Stimulated activated CD4-positive, alpha-beta T cell treated with anti-CD3 and anti-CD28 coated beads, Interleukin-12 subunit alpha, Interleukin-12 subunit beta, amount 100 ng/mL, for 48 hours (primary cell): ENCODE data around the gene MORN5.

ENCODE experiments used
- DNase-seq, 3 donors: peaks; one replicate each; pipeline ENCODE4 v3.0.0-alpha.2; 2020; ENCODE audit warnings: low read depth in 2 of 3, low spot score in 1 of 3

Gene MORN5

DNA sequence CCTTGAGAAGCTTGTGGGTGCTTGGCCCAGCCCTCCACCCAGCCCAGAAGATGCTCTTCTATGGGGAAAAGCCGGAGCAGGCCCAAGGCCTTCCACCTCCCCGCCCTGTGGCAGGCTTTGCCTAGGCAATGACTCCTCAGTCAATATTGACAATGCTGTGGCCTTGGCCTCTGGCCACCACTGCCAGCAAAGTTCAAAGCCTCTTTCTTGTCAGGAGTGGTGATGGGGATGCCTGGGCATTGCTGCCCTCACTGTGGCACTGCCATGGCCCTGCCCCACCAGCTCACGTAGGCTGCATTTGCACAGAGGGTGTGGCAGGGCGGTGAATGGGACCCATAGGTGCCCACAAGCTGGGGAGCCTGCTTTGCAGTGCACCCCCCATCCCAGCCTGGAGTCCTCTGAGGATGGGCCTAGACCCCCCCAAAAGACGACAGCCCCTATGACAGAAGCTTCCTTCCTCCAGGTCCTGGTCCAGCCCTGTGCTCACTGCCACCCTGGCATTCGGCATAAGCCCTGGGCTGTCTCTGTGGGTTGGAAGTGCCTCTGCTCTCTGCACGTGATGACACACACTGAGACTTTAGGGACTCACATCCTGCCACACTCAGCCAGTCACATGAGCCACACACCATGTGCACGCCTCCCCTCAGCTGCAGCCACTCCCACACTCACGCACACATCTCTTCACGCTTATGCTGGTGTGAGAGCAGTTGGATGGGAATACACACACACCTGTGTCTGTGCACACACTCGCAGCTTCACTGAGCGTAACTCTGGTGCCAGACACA lies 31.1 kb downstream of the MORN5 start:
- DNase-seq, result no peak

DNA sequence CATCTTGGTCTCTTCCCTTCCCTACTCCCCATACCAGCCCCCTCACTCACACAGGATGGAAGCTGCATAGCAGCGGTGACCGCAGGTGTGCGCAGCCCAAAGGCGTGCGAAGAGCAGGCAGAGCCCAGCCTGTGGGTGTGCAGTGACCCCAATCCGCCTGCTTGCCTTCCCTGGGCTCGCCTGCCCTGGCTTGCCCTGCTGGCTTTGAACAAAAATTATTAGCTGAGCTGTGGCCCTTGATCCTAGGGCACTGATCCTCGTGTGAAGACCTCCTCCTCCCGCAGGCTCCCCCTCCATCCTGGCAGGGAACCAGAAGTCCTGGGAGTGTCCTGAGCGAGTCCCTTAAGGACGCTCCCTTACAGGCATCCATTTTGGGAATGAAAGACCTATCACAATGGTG lies 31.9 kb downstream of the MORN5 start:
- DNase-seq, result no peak

DNA sequence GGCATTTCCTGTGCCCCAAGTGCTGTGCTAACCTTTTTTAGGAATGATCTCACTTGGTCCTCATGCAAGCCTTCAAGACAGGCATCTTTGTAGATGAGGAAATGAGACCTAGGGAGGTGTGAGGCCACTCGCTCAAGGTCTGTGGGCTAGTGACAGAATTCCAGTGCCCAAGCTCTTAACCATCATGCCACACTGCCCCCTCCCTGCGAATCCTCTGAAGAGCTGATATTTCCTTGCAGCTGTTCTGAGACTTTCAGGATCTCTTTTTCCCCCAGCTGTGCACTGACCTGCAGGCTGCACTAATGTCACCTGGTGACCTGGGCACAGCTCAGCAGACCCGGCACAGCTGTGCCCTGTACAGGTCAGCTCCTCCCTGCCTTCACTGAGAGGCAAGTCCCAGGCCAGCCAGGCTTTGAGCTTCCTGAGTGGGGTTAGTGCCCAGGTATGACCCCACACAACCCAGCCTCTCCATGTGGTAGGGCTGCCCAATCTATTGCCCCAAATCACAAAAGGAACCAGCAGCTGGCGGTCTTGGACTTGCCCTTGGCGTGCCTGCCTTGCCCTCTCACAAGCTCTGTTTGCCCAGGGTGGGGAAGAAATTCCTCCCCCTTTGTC lies 32.7 kb downstream of the MORN5 start:
- DNase-seq, result no peak

- DNase-seq, result no peak
These were observed 33.3 kb downstream of the MORN5 start for GRCh38 chr9:122192914-122193525.

GRCh38 chr9:122193651-122194050 lies 33.9 kb downstream of the MORN5 start:
- no peak for DNase-seq

DNA sequence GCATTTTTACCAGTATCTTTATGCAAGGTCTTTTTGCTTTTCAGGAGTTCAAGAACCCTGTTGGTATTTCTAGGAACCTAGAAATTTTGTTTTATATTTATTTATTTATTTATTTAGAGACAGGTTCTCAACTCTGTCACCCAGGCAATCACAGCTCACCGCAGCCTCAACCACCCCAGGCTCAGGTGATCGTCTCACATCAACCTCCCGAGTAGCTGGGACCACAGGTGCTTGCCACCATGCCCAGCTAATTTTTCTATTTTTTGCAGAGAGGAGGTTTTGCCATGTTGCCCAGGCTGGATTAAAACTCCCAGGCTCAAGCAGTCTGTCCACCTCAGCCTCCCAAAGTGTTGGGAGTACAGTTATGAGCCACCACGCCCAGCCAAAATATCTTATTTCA lies 36.2 kb downstream of the MORN5 start:
- no peak for DNase-seq

GRCh38 chr9:122197426-122197825 lies 37.7 kb downstream of the MORN5 start:
- no peak for DNase-seq

GRCh38 chr9:122197882-122198281 lies 38.2 kb downstream of the MORN5 start:
- no peak for DNase-seq

GRCh38 chr9:122200960-122201595 lies 41.4 kb downstream of the MORN5 start:
- no peak for DNase-seq

DNA sequence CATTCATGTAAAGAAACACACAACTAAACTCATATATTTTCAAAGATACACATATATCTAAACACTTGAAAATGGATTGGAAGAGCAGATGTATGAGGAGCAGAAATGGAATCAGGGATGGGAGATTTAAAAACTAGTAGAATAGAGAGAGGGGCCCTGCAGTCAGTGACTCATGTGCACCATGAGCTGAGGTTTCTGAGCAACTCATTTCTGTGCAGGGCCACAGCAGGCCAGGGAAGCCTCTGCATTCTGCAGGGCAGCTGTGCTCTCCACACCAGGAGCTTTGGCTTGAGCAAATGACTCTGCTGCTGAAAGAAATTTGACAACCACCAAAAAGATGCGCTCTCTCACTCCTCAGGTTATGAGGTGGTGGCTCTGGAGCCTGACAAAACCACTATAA lies 41.9 kb downstream of the MORN5 start:
- DNase-seq, result no peak

DNA sequence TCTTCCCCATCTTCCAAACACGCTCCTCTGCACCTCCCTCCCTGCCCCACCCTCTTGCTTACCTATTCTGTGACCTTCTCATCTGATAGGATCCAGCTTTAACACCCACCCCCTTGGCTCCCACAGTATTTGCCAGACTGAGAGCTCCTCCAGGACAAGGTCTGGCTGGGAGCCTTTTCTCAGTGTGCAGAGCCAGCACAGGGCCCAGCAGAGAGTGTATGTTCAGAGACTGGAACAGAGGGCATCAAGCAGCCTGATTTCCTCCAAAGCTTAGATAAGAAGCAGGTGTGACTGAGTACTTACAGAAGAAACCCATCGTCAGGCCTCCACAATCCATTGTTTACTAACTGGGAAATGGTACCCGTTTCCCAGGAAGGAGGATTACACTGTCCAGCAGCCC lies 42.4 kb downstream of the MORN5 start:
- no peak for DNase-seq

GRCh38 chr9:122204055-122204454 lies 44.3 kb downstream of the MORN5 start:
- no peak for DNase-seq

DNA sequence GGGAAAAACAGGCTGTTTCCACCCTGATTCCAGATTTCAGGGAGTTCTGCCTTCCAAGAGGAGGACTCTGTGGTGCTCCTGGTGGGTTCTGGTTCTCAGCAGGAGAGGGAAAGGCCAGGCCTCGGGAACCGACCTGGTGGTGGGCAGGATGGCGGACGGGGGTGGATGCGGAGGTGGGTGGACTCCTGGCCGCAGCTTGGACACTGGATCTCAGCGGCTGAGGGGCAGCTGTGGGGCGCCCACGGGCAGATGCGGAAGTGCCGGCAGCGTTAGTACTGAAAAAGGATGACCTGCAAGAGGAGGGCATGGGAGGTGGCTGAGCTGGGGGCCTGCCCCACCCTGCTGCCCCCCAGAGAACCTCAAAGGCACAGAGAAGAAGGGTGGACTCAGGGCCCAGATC lies 44.8 kb downstream of the MORN5 start:
- DNase-seq, result no peak

DNA sequence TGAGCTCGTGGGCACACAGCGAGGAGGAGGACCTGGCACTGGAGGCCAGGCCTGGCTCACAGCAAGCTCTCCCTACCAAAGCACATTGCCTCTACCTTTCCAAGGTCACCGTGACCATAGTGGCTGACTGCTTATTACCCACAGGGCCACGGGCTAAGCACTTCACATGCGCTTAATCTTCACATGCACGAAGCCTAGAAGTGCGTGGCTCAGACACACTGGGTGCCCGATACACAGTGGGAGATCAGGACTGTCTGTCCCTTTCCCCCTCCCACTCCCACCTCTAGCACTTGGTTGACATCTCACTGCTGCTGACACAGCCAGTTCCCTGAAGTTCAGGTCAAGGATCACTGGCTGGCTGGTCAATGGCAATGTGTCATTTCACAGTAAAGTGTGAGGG lies 45.5 kb downstream of the MORN5 start:
- no peak for DNase-seq

DNA sequence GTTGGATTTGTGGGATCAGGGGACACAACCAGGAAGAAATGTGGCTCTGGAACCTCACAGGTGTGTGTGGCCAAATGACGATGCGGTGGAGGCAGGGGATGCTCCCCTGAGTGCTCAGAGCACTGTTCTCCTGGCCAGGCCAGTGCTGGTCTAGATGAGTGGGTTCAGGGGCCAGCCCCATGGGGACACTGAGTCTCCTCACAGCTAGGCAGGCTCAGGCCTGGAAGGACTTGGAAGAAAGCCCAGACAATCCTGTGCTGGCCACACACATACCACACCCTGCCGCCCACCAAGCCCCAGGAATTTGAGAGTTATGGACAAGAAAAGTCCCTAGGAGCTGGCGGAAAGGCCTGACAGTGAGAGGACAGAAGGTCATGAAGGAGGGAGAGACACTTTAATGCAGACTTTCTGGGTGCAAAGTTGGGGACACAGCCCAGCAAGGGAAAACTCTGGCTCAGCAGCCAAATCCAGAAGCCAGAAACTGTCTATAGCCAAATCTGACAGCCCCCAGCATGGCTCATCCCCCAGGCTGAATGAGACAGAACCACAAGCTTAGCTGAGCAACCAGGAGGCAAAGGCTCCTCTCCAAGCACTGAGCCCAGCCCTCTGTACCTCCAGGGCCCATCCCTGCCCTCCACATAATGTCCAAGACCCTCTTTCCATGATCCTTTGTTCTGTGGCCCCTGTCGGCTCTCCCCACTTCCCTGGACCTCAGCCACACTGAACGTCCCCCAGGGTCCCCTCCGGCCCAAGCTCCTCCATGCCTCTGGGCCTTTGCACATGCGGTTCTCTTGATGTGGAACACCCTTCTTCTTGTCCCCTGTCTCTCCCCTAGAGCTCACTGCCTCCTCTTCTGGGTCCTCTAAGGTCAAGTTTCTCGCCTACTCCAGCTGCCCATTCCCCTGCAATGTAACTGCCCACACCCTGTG lies 46.7 kb downstream of the MORN5 start:
- no peak for DNase-seq

GRCh38 chr9:122207096-122207495 lies 47.4 kb downstream of the MORN5 start:
- DNase-seq, result no peak

- DNase-seq, result no peak
These were observed 49.7 kb downstream of the MORN5 start for GRCh38 chr9:122209451-122209850.

GRCh38 chr9:122212473-122213004 lies 52.8 kb downstream of the MORN5 start:
- DNase-seq, result no peak

- no peak for DNase-seq
These were observed 53.4 kb downstream of the MORN5 start for GRCh38 chr9:122213102-122213588.

GRCh38 chr9:122213589-122214413 lies 54.1 kb downstream of the MORN5 start:
- DNase-seq, result peak; percentile 32 to 50 (median 37)
